HepG2 (cell line): ENCODE data around the gene TMIGD3. TPM values are rescaled to one million over a fixed set of nuclear protein-coding genes. Genes with fewer than 3 reads are reported as not detected.

Experiments
- CAMTA2 ChIP-seq: sonication (generic); formaldehyde crosslinking; IDR thresholded peaks from 2 replicates; pipeline ENCODE4 v1.4.0; 2020; ENCODE audit warnings: mild to moderate bottlenecking, missing genetic modification reagents, borderline replicate concordance
- CBX5 ChIP-seq: sonication (generic); formaldehyde crosslinking; IDR thresholded peaks from 2 replicates; pipeline ENCODE4 v1.4.0; 2020; ENCODE audit warnings: missing genetic modification reagents, borderline replicate concordance
- KDM4B ChIP-seq: sonication (generic); formaldehyde crosslinking; IDR thresholded peaks from 2 replicates; pipeline ENCODE4 v1.4.0; 2020; ENCODE audit warnings: missing genetic modification reagents
- MBD4 ChIP-seq: IDR thresholded peaks from 2 replicates; pipeline ENCODE4 v1.6.1; 2012; ENCODE audit warnings: low read length, inconsistent platforms, borderline replicate concordance
- MBNL3 ChIP-seq: fragments of 250-450 bp; sonication (Bioruptor Pico); conservative IDR thresholded peaks from 2 replicates; pipeline ENCODE4 v1.8.0; 2022; ENCODE audit warnings: mild to moderate bottlenecking, inconsistent platforms
- MIXL1 ChIP-seq: IDR thresholded peaks from 2 replicates; pipeline ENCODE4 v1.6.1; 2016
- THYN1 ChIP-seq: sonication (generic); formaldehyde crosslinking; IDR thresholded peaks from 2 replicates; pipeline ENCODE4 v1.8.1; 2023; ENCODE audit warnings: low read depth, mild to moderate bottlenecking, moderate library complexity, missing genetic modification reagents, borderline replicate concordance
- ZBTB39 ChIP-seq: sonication (generic); formaldehyde crosslinking; IDR thresholded peaks from 2 replicates; pipeline ENCODE4 v1.5.0; 2020; ENCODE audit warnings: missing genetic modification reagents
- ZNF180 ChIP-seq: sonication (generic); formaldehyde crosslinking; IDR thresholded peaks from 2 replicates; pipeline ENCODE4 v1.4.0; 2020; ENCODE audit warnings: low read depth, missing genetic modification reagents, borderline replicate concordance
- ZNF256 ChIP-seq: sonication (generic); formaldehyde crosslinking; conservative IDR thresholded peaks from 2 replicates; pipeline ENCODE4 v1.4.0; 2020; ENCODE audit warnings: missing genetic modification reagents
- ZNF280B ChIP-seq: sonication (generic); formaldehyde crosslinking; IDR thresholded peaks from 2 replicates; pipeline ENCODE4 v1.5.0; 2020; ENCODE audit warnings: missing genetic modification reagents, mild to moderate bottlenecking, borderline replicate concordance
- ZNF333 ChIP-seq: sonication (generic); formaldehyde crosslinking; IDR thresholded peaks from 2 replicates; pipeline ENCODE4 v1.4.0; 2020; ENCODE audit warnings: mild to moderate bottlenecking, missing genetic modification reagents, borderline replicate concordance
- ZNF574 ChIP-seq: sonication (generic); formaldehyde crosslinking; IDR thresholded peaks from 2 replicates; pipeline ENCODE4 v1.4.0; 2020; ENCODE audit warnings: missing genetic modification reagents
- ZNF703 ChIP-seq: sonication (generic); formaldehyde crosslinking; IDR thresholded peaks from 2 replicates; pipeline ENCODE4 v1.5.1; 2020; ENCODE audit warnings: missing genetic modification reagents, mild to moderate bottlenecking, moderate library complexity, borderline replicate concordance
- ZNF777 ChIP-seq: sonication (generic); formaldehyde crosslinking; IDR thresholded peaks from 2 replicates; pipeline ENCODE4 v1.4.0; 2020; ENCODE audit warnings: missing genetic modification reagents
- ZSCAN12 ChIP-seq: sonication (generic); formaldehyde crosslinking; IDR thresholded peaks from 2 replicates; pipeline ENCODE4 v1.9.0; 2021; ENCODE audit warnings: mild to moderate bottlenecking, missing genetic modification reagents
- polyA plus RNA-seq, 8 experiments: library from polyadenylated mRNA; depleted of rRNA in 3 of 8; stranded (reverse) in 7 of 8; unstranded in 1 of 8; fragments of >200 nt; fragmentation: Illumina TruSeq in 4 of 8; extraction: Trizol in 4 of 8; gene quantifications; 2 replicates each; pipeline versions ENCODE4 v1.2.1 to v1.2.3, GENCODE V29; 2011 to 2016; ENCODE audit warnings: low read depth in 4 of 8, missing spikeins in 1 of 8, mixed read lengths in 1 of 8; ENCODE audit not compliant: insufficient read depth in 1 of 8
- total RNA-seq, 5 experiments: library from RNA; depleted of rRNA; stranded (reverse); fragments of >200 nt; fragmentation: Illumina TruSeq; extraction: Trizol; gene quantifications; 2 replicates each; pipeline ENCODE4 v1.2.3, GENCODE V29; 2016; ENCODE audit warnings: low read depth in 1 of 5
- TF ChIP-seq, protein P1 (sequence below): sonication (generic); formaldehyde crosslinking; IDR thresholded peaks from 2 replicates; pipeline ENCODE4 v1.5.1; 2020; ENCODE audit warnings: mild to moderate bottlenecking, missing genetic modification reagents, borderline replicate concordance

TMIGD3 gene
- total and polyA plus RNA-seq, 2 of the 13 experiments (the other 11 are each of a cell fraction or from before 2014, with no cell fraction given): not detected

DNA sequence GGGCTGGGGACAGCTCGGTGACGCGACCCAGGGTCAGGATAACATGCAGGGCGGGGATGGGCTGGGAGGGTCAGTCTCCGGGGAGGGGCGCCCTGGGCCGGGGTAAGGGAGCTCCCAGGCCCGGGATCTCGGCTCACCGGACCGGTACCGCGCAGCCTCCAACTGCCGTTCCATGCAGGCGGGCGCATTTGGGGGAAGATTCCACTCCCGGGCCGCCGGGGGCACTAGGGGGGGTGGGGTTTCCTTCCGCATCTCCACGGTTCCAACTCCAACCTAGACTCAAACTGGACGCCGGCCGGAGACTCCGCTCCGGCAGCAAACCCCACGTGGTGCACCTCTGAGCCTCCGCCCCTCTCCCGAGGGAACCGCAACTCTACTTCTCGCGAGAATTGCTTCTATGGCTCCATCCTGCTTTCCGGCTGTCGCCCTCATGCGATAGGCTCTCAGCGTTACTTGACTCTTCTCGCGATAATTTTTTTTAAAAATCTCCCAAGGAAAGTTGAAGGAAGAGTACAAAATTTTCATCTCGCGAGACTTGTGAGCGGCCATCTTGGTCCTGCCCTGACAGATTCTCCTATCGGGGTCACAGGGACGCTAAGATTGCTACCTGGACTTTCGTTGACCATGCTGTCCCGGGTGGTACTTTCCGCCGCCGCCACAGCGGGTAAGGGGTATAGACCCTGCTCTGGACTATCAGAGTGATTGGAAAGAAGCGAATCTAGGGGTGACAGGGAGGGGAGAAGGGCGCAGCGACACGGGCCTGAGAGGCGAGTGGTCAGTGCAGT, 54.3 kb downstream of the TMIGD3 start, which contains the start of the genes ATP5PB and WDR77 (continued):
- 0 out of 2 replicates have a peak, but pooled peaks have one; percentile 23 for TF ChIP-seq KDM4B (CRISPR knock-in tag)
- no peak for TF ChIP-seq ZBTB39 (CRISPR knock-in tag)
- TF ChIP-seq CBX5 (CRISPR knock-in tag): no peak; the same call in 1 of the 2 replicates
- TF ChIP-seq MBNL3 (CRISPR knock-in tag): no peak
- no peak for TF ChIP-seq MBD4
- TF ChIP-seq CAMTA2 (CRISPR knock-in tag): no peak
- TF ChIP-seq, protein P1, sequence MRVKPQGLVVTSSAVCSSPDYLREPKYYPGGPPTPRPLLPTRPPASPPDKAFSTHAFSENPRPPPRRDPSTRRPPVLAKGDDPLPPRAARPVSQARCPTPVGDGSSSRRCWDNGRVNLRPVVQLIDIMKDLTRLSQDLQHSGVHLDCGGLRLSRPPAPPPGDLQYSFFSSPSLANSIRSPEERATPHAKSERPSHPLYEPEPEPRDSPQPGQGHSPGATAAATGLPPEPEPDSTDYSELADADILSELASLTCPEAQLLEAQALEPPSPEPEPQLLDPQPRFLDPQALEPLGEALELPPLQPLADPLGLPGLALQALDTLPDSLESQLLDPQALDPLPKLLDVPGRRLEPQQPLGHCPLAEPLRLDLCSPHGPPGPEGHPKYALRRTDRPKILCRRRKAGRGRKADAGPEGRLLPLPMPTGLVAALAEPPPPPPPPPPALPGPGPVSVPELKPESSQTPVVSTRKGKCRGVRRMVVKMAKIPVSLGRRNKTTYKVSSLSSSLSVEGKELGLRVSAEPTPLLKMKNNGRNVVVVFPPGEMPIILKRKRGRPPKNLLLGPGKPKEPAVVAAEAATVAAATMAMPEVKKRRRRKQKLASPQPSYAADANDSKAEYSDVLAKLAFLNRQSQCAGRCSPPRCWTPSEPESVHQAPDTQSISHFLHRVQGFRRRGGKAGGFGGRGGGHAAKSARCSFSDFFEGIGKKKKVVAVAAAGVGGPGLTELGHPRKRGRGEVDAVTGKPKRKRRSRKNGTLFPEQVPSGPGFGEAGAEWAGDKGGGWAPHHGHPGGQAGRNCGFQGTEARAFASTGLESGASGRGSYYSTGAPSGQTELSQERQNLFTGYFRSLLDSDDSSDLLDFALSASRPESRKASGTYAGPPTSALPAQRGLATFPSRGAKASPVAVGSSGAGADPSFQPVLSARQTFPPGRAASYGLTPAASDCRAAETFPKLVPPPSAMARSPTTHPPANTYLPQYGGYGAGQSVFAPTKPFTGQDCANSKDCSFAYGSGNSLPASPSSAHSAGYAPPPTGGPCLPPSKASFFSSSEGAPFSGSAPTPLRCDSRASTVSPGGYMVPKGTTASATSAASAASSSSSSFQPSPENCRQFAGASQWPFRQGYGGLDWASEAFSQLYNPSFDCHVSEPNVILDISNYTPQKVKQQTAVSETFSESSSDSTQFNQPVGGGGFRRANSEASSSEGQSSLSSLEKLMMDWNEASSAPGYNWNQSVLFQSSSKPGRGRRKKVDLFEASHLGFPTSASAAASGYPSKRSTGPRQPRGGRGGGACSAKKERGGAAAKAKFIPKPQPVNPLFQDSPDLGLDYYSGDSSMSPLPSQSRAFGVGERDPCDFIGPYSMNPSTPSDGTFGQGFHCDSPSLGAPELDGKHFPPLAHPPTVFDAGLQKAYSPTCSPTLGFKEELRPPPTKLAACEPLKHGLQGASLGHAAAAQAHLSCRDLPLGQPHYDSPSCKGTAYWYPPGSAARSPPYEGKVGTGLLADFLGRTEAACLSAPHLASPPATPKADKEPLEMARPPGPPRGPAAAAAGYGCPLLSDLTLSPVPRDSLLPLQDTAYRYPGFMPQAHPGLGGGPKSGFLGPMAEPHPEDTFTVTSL (CRISPR knock-in tag): no peak
- TF ChIP-seq ZNF256 (CRISPR knock-in tag): no peak
- 0 out of 2 replicates have a peak, but pooled peaks have one; percentile 16 for TF ChIP-seq MIXL1 (CRISPR knock-in tag)
- no peak for TF ChIP-seq ZNF280B (CRISPR knock-in tag)
- no peak for TF ChIP-seq ZNF703 (CRISPR knock-in tag)
- TF ChIP-seq ZNF777: no peak
- TF ChIP-seq ZSCAN12: no peak
- no peak for TF ChIP-seq ZNF333 (CRISPR knock-in tag)
- TF ChIP-seq THYN1: no peak
- TF ChIP-seq ZNF180 (CRISPR knock-in tag): no peak
- no peak; the same call in 1 of the 2 replicates for TF ChIP-seq ZNF574 (CRISPR knock-in tag)
